Right lobe of liver (tissue), 4 donors: ENCODE measurements around the gene DSCAML1.

ENCODE experiments used
- CTCF ChIP-seq, 4 donors: fragments of 200-600 bp in 3 of 4; fragments of 450-650 bp in 1 of 4; IDR thresholded peaks; one replicate each; pipeline versions ENCODE4 v1.5.1 to v1.8.0; 2016 to 2022; ENCODE audit warnings: antibody characterized with exemption in 4 of 4, mild to moderate bottlenecking in 2 of 4
- POLR2A ChIP-seq: fragments of 450-650 bp; IDR thresholded peaks from one replicate; pipeline ENCODE4 v1.6.1; 2017; ENCODE audit warnings: antibody characterized with exemption, mild to moderate bottlenecking
- donor health status: DM: no; HTN: no; CAD: no.
- donor health status: DM: no; HTN: no; CAD: no.
- donor health status: DM: no; HTN: yes; CAD: no.

GRCh38 chr11:117575856-117576255 is 221.2 kb downstream of the DSCAML1 start:
- no peak for TF ChIP-seq CTCF (IDR thresholded peaks at IDR 0.05)
- TF ChIP-seq POLR2A = no peak
